H1 (cell line): ENCODE results near the gene ZNF705A. TPM values are rescaled to one million over a fixed set of nuclear protein-coding genes. Genes with fewer than 3 reads are reported as not detected.
A peak's percentile ranks its signal among the peaks of the same experiment; 100 is the strongest.

Source experiments
- CTCF ChIA-PET: fragments of 300-600 bp; sonication (Branson Sonifier 250); formaldehyde crosslinking; loops from one replicate; lab custom pipeline; 2021; ENCODE audit not compliant: partially characterized antibody; lab: Charles Lee
- POLR2A ChIA-PET: fragments of 300-600 bp; sonication (Branson Sonifier 250); formaldehyde crosslinking; loops from one replicate; lab custom pipeline; 2021; ENCODE audit warnings: inconsistent platforms; ENCODE audit not compliant: partially characterized antibody; lab: Charles Lee
- DNase-seq, 2 experiments: peaks; one replicate each; pipeline versions ENCODE4 v3.0.0 to v3.0.0-alpha.2; 2010 to 2022; ENCODE audit warnings: low spot score in 2 of 2, low read depth in 1 of 2, mixed read lengths in 1 of 2
- FAIRE-seq: peaks from 2 replicates; lab custom pipeline; 2011; peaks lifted over from hg19 to GRCh38; lab: Jason Lieb, UNC
- H2AFZ ChIP-seq: 2 replicates; pipeline ENCODE4 v1.8.1; 2012; ENCODE audit warnings: low read length, inconsistent platforms
- H2AK5ac ChIP-seq: 2 replicates; pipeline ENCODE4 v1.6.1; 2013; ENCODE audit warnings: low read depth, low read length
- H2BK120ac ChIP-seq: replicated peaks from 2 replicates; pipeline ENCODE3; 2013; ENCODE audit warnings: low read depth, low read length, inconsistent platforms
- H2BK12ac ChIP-seq: 2 replicates; pipeline ENCODE4 v1.6.1; 2013; ENCODE audit warnings: low read depth, low read length
- H2BK15ac ChIP-seq: 2 replicates; pipeline ENCODE4 v1.6.1; 2013; ENCODE audit warnings: low read length
- H2BK20ac ChIP-seq: 2 replicates; pipeline ENCODE4 v1.6.1; 2013; ENCODE audit warnings: low read length
- H2BK5ac ChIP-seq: 2 replicates; pipeline ENCODE4 v1.6.1; 2013; ENCODE audit warnings: low read depth, low read length
- H3K14ac ChIP-seq: 2 replicates; pipeline ENCODE4 v1.6.1; 2013; ENCODE audit warnings: inconsistent platforms; ENCODE audit not compliant: insufficient read length
- H3K18ac ChIP-seq: 2 replicates; pipeline ENCODE4 v1.6.1; 2013; ENCODE audit warnings: low read length; ENCODE audit errors: extremely low read depth
- H3K23ac ChIP-seq: 2 replicates; pipeline ENCODE4 v1.6.1; 2013; ENCODE audit warnings: inconsistent platforms; ENCODE audit not compliant: insufficient read length
- H3K23me2 ChIP-seq: 2 replicates; pipeline ENCODE4 v1.6.1; 2013; ENCODE audit warnings: low read depth, low read length
- H3K27ac ChIP-seq: 2 replicates; pipeline ENCODE4 v1.6.1; 2011; ENCODE audit warnings: low read depth, low read length, inconsistent platforms
- H3K27me3 ChIP-seq, 4 experiments: replicated peaks in 1 of 4; 1 replicate in 1 of 4; 2 replicates in 3 of 4; pipeline versions ENCODE4 v1.6.1 to v1.8.1; 2011 to 2013; ENCODE audit warnings: low read length in 3 of 4, mild to moderate bottlenecking in 3 of 4, inconsistent platforms in 2 of 4, mixed read lengths in 2 of 4, moderate library complexity in 1 of 4; ENCODE audit not compliant: control insufficient read depth in 3 of 4, insufficient read depth in 3 of 4; ENCODE audit errors: extremely low read depth in 1 of 4
- H3K36me3 ChIP-seq, 4 experiments: 2 replicates each; pipeline versions ENCODE4 v1.6.1 to v1.8.1; 2011 to 2013; ENCODE audit warnings: mild to moderate bottlenecking in 4 of 4, low read length in 3 of 4, moderate library complexity in 2 of 4, control low read depth in 1 of 4, inconsistent platforms in 1 of 4; ENCODE audit not compliant: insufficient read depth in 4 of 4, control insufficient read depth in 2 of 4
- H3K4ac ChIP-seq: replicated peaks from 2 replicates; pipeline ENCODE3; 2013; ENCODE audit warnings: low read length, low read depth, mixed read lengths, inconsistent platforms; ENCODE audit not compliant: insufficient read length
- H3K4me1 ChIP-seq, 4 experiments: replicated peaks in 1 of 4; 1 replicate in 1 of 4; 2 replicates in 3 of 4; pipeline versions ENCODE4 v1.6.1 to v1.8.1; 2011 to 2013; ENCODE audit warnings: low read length in 3 of 4, inconsistent platforms in 2 of 4, mixed read lengths in 1 of 4; ENCODE audit not compliant: insufficient read depth in 4 of 4, control insufficient read depth in 3 of 4
- H3K4me2 ChIP-seq, 2 experiments: 2 replicates each; pipeline versions ENCODE4 v1.6.1 to v1.8.1; 2011 to 2013; ENCODE audit warnings: low read depth in 2 of 2, low read length in 2 of 2, control low read depth in 1 of 2, inconsistent platforms in 1 of 2, mild to moderate bottlenecking in 1 of 2; ENCODE audit not compliant: insufficient read depth in 1 of 2
- H3K4me3 ChIP-seq, 4 experiments: fragments of 200-600, 300-600 bp in 1 of 4; sonication (generic), shearing (Covaris generic), sonication (Bioruptor Twin) in 1 of 4; 2 replicates each; pipeline versions ENCODE4 v1.5.1 to v1.8.1; 2011 to 2016; ENCODE audit warnings: low read length in 4 of 4, low read depth in 3 of 4, control low read depth in 2 of 4, inconsistent platforms in 2 of 4, mild to moderate bottlenecking in 2 of 4, mixed read lengths in 1 of 4, moderate library complexity in 1 of 4; ENCODE audit not compliant: insufficient read depth in 2 of 4; ENCODE audit errors: extremely low read depth in 1 of 4
- H3K56ac ChIP-seq: replicated peaks from 2 replicates; pipeline ENCODE3; 2013; ENCODE audit warnings: low read depth, mild to moderate bottlenecking, mixed read lengths, low read length, inconsistent platforms; ENCODE audit not compliant: insufficient read length
- H3K79me1 ChIP-seq: 2 replicates; pipeline ENCODE4 v1.6.1; 2013; ENCODE audit warnings: low read depth, low read length, control low read depth
- H3K79me2 ChIP-seq, 2 experiments: 2 replicates each; pipeline versions ENCODE4 v1.6.1 to v1.8.1; 2012 to 2013; ENCODE audit warnings: low read length in 2 of 2, mild to moderate bottlenecking in 2 of 2, inconsistent platforms in 1 of 2; ENCODE audit not compliant: insufficient read depth in 2 of 2, control insufficient read depth in 1 of 2
- H3K9ac ChIP-seq, 4 experiments: replicated peaks in 1 of 4; 1 replicate in 1 of 4; 2 replicates in 3 of 4; pipeline versions ENCODE4 v1.6.1 to v1.8.1; 2011 to 2013; ENCODE audit warnings: low read depth in 3 of 4, low read length in 3 of 4, control low read depth in 2 of 4, mild to moderate bottlenecking in 2 of 4, moderate library complexity in 2 of 4, inconsistent platforms in 1 of 4; ENCODE audit errors: extremely low read depth in 1 of 4
- H3K9me3 ChIP-seq, 2 experiments: 2 replicates each; pipeline versions ENCODE4 v1.6.1 to v1.8.1; 2012 to 2013; ENCODE audit warnings: mild to moderate bottlenecking in 2 of 2, moderate library complexity in 2 of 2, control low read depth in 1 of 2, inconsistent platforms in 1 of 2, low read depth in 1 of 2, low read length in 1 of 2, mixed read lengths in 1 of 2; ENCODE audit not compliant: insufficient read depth in 2 of 2
- H4K20me1 ChIP-seq, 2 experiments: replicated peaks in 1 of 2; 2 replicates each; pipeline versions ENCODE3 to v1.8.1; 2011 to 2013; ENCODE audit warnings: inconsistent platforms in 2 of 2, low read length in 2 of 2, mild to moderate bottlenecking in 1 of 2; ENCODE audit not compliant: insufficient read depth in 2 of 2, control insufficient read depth in 1 of 2
- H4K5ac ChIP-seq: 2 replicates; pipeline ENCODE4 v1.6.1; 2013; ENCODE audit warnings: low read length, low read depth, mixed read lengths, inconsistent platforms; ENCODE audit not compliant: insufficient read length
- H4K8ac ChIP-seq: 2 replicates; pipeline ENCODE4 v1.8.0; 2013; ENCODE audit warnings: mild to moderate bottlenecking, moderate library complexity, low read length, inconsistent platforms; ENCODE audit not compliant: insufficient read depth; ENCODE audit errors: extremely low read depth
- H4K91ac ChIP-seq: replicated peaks from 2 replicates; pipeline ENCODE3; 2013; ENCODE audit warnings: low read length, mixed read lengths, inconsistent platforms; ENCODE audit not compliant: insufficient read length
- CEBPB ChIP-seq: IDR thresholded peaks from 2 replicates; pipeline ENCODE4 v1.6.1; 2012; ENCODE audit warnings: low read depth, low read length
- CHD1 ChIP-seq: IDR thresholded peaks from 2 replicates; pipeline ENCODE4 v1.6.1; 2012; ENCODE audit warnings: low read depth, low read length, improper control_type of control experiment
- CTBP2 ChIP-seq: IDR thresholded peaks from 2 replicates; pipeline ENCODE4 v1.7.0; 2011; ENCODE audit warnings: borderline replicate concordance, mild to moderate bottlenecking, moderate library complexity, mixed read lengths, low read length; ENCODE audit not compliant: insufficient read depth, insufficient read length
- EZH2 ChIP-seq: fragments of 200-600 bp; sonication (generic); IDR thresholded peaks from 2 replicates; pipeline ENCODE4 v1.7.1; 2012; ENCODE audit warnings: low read depth, mild to moderate bottlenecking, moderate library complexity, low read length, inconsistent platforms; ENCODE audit not compliant: severe bottlenecking
- HDAC6 ChIP-seq: IDR thresholded peaks from one replicate; pipeline ENCODE4 v1.7.1; 2012; ENCODE audit warnings: low read depth, mild to moderate bottlenecking, inconsistent platforms, low read length, moderate library complexity
- KDM1A ChIP-seq: fragments of 200-600, 300-600 bp; sonication (generic); IDR thresholded peaks from 2 replicates; pipeline ENCODE4 v1.7.1; 2016; ENCODE audit warnings: mild to moderate bottlenecking, low read length, borderline replicate concordance
- PHF8 ChIP-seq: fragments of 200-600 bp; sonication (generic); conservative IDR thresholded peaks from 2 replicates; pipeline ENCODE4 v1.7.1; 2012; ENCODE audit warnings: low read depth, mild to moderate bottlenecking, inconsistent platforms, low read length, moderate library complexity
- POU5F1 ChIP-seq: IDR thresholded peaks from 2 replicates; pipeline ENCODE4 v1.6.1; 2011; ENCODE audit warnings: low read depth, mild to moderate bottlenecking, low read length, moderate library complexity
- WGBS, 2 experiments: shearing (Covaris generic) in 1 of 2; methylation state at CpG; one replicate each; pipeline versions ENCODE4 v1.1.6 to v1.1.7; 2013 to 2015; ENCODE audit warnings: low lambda C conversion rate in 2 of 2, mixed read lengths in 2 of 2, inconsistent platforms in 1 of 2, low coverage in 1 of 2, missing lambda C conversion rate in 1 of 2; ENCODE audit not compliant: insufficient replicate concordance in 2 of 2, insufficient coverage in 1 of 2, insufficient read length in 1 of 2; ENCODE audit errors: extremely low coverage in 1 of 2, missing lambda C conversion rate in 1 of 2; 5-methylcytosine and 5-hydroxymethylcytosine counted together
- polyA plus RNA-seq, 7 experiments: library from polyadenylated mRNA; depleted of rRNA in 3 of 7; stranded (reverse) in 5 of 7; unstranded in 2 of 7; fragments of >200 nt in 5 of 7; fragments of 200-250 nt in 2 of 7; gene quantifications; 1 replicate in 5 of 7; 2 replicates in 1 of 7; 4 replicates in 1 of 7; pipeline versions ENCODE4 v1.2.1 to v1.2.3, GENCODE V29; 2011 to 2013; ENCODE audit warnings: missing spikeins in 2 of 7, mixed read lengths in 2 of 7
- total RNA-seq: library from RNA; stranded (reverse); fragmentation: NEBNext Ultra II Directional; extraction: Animal tissue kit (Norgen Biotek cat#: 25700); gene quantifications from 2 replicates; pipeline ENCODE4 v1.2.1, GENCODE V29; 2021
- TF ChIP-seq, protein P1 (sequence below): IDR thresholded peaks from 2 replicates; pipeline ENCODE4 v1.6.1; 2012; ENCODE audit warnings: inconsistent platforms

ZNF705A gene
- total and polyA plus RNA-seq, 2 of the 8 experiments (the other 6 are each of a cell fraction or from before 2014, with no cell fraction given), result not detected

GRCh38 chr12:8120072-8120713 lies 36.6 kb upstream of the ZNF705A start:
- TF ChIP-seq HDAC6 (no peak), POU5F1 (no peak), CEBPB (peak; percentile 52; the same call in 1 of the 2 replicates), PHF8 (no peak), EZH2 (no peak), KDM1A (no peak), CTBP2 (no peak), CHD1 (no peak)
- TF ChIP-seq, protein P1, sequence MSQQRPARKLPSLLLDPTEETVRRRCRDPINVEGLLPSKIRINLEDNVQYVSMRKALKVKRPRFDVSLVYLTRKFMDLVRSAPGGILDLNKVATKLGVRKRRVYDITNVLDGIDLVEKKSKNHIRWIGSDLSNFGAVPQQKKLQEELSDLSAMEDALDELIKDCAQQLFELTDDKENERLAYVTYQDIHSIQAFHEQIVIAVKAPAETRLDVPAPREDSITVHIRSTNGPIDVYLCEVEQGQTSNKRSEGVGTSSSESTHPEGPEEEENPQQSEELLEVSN, result no peak
- Histone ChIP-seq H3K27me3 (no peaks in the 10 kb centered on the region), H4K8ac (no peak overlapping the region), H2BK12ac (no peak overlapping the region), H3K9me3 (no peaks in the 10 kb centered on the region), H3K23ac (no peak overlapping the region), H3K4ac (no peak overlapping the region), H3K56ac (no peak overlapping the region), H3K4me3 (no peak overlapping the region), H3K36me3 (no peaks in the 10 kb centered on the region), H2AK5ac (no peak overlapping the region), H2BK20ac (no peak overlapping the region), H3K79me1 (no peaks in the 10 kb centered on the region), H2BK120ac (no peak overlapping the region), H4K5ac (no peak overlapping the region), H3K14ac (no peak overlapping the region), H3K23me2 (no peaks in the 10 kb centered on the region; the same call in 1 of the 2 replicates), H2AFZ (peak overlapping the region; percentile 49; the same call in 1 of the 2 replicates), H3K27ac (no peak overlapping the region), H3K9ac (no peak overlapping the region), H2BK15ac (no peak overlapping the region), H2BK5ac (no peak overlapping the region), H3K18ac (no peak overlapping the region), H3K79me2 (no peaks in the 10 kb centered on the region), H3K4me1 (peaks cover 0 to 4% (median 3%) of the 10 kb centered on the region in 4 experiments; a peak in 2 of 7 replicates), H3K4me2 (no peak overlapping the region), H4K91ac (no peak overlapping the region), H4K20me1 (no peaks in the 10 kb centered on the region)
- 88% methylated on average over 4 of the region's 4 CpGs; no CpG with 5 or more reads in 1 of the 2 experiments for WGBS, 2 experiments
- FAIRE-seq (peak; percentile 48), DNase-seq (no peak)
- ChIA-PET POLR2A (no interaction called here), CTCF (interaction anchor here (1.2 to 4.4 kb wide), 3 partner anchors 8 to 111 kb away, joined by 3 to 26 read pairs (median 7); no protein-coding TSS in a partner anchor)
